K562 (cell line): ENCODE data around the gene GFOD1. TPM values are rescaled to one million over a fixed set of nuclear protein-coding genes. Genes with fewer than 3 reads are reported as not detected.

Source experiments
- ATAC-seq: fragments of 200-7000 bp; cut with Tn5 transposase; 3 replicates; pipeline ENCODE4 v1.9.1; 2020; ENCODE audit warnings: moderate library complexity
- BruUV-seq: library from RNA; stranded (reverse); fragments of 400-500 nt; replicated peaks from 2 replicates; lab custom pipeline; 2021; lab: Mats Ljungman, UMichigan
- CTCF ChIA-PET: fragments of 300-600 bp; formaldehyde crosslinking; extraction: SDS; loops from one replicate; lab custom pipeline; 2021; ENCODE audit warnings: low intra/inter-chr PET ratio; lab: Yijun Ruan, JAX
- POLR2A ChIA-PET: fragments of 300-600, 350-650 bp; sonication (Branson Sonifier 250); formaldehyde crosslinking; extraction: SDS; loops from one replicate; lab custom pipeline; 2021; ENCODE audit warnings: antibody characterized with exemption, inconsistent platforms; lab: Yijun Ruan, JAX
- DNase-seq, 4 experiments: peaks; one replicate each; pipeline versions ENCODE4 v3.0.0 to v3.0.0-alpha.2; 2011 to 2018; ENCODE audit warnings: low spot score in 3 of 4, mixed read lengths in 3 of 4; ENCODE audit errors: extremely low read depth in 1 of 4
- FAIRE-seq: peaks from 2 replicates; lab custom pipeline; 2011; peaks lifted over from hg19 to GRCh38; lab: Jason Lieb, UNC
- H2AFZ ChIP-seq: 2 replicates; pipeline ENCODE4 v1.6.0; 2011; ENCODE audit warnings: low read depth, low read length, control low read depth, inconsistent platforms
- H3K27ac ChIP-seq: fragments of 200-600 bp; 3 replicates; pipeline ENCODE4 v1.8.0; 2011; ENCODE audit warnings: low read depth, mild to moderate bottlenecking, control low read depth, inconsistent platforms, low read length, moderate library complexity, mixed read lengths; ENCODE audit errors: extremely low read depth
- H3K27me3 ChIP-seq, 2 experiments: fragments of 300-600 bp in 1 of 2; 2 replicates in 1 of 2; 3 replicates in 1 of 2; pipeline versions ENCODE4 v1.6.0 to v1.8.0; 2011; ENCODE audit warnings: inconsistent platforms in 2 of 2, low read length in 2 of 2, mild to moderate bottlenecking in 1 of 2, mixed read lengths in 1 of 2, moderate library complexity in 1 of 2; ENCODE audit not compliant: control insufficient read depth in 2 of 2, insufficient read depth in 2 of 2
- H3K36me3 ChIP-seq: fragments of 300-600 bp; 3 replicates; pipeline ENCODE4 v1.8.0; 2011; ENCODE audit warnings: mild to moderate bottlenecking, low read length, inconsistent platforms; ENCODE audit not compliant: control insufficient read depth, insufficient read depth
- H3K4me1 ChIP-seq, 2 experiments: fragments of 200-600 bp in 1 of 2; replicated peaks in 1 of 2; 2 replicates in 1 of 2; 3 replicates in 1 of 2; pipeline versions ENCODE4 v1.5.1 to v1.8.0; 2011; ENCODE audit warnings: inconsistent platforms in 2 of 2, low read length in 2 of 2, mild to moderate bottlenecking in 1 of 2, mixed read lengths in 1 of 2, moderate library complexity in 1 of 2; ENCODE audit not compliant: control insufficient read depth in 2 of 2, insufficient read depth in 2 of 2
- H3K4me2 ChIP-seq: 2 replicates; pipeline ENCODE4 v1.6.1; 2011; ENCODE audit warnings: low read length, control low read depth, inconsistent platforms, mixed read lengths; ENCODE audit not compliant: insufficient read depth
- H3K4me3 ChIP-seq: fragments of 200-600 bp; sonication (generic), shearing (Covaris generic); 2 replicates; pipeline ENCODE4 v1.5.1; 2016; ENCODE audit warnings: control low read depth, inconsistent platforms
- H3K79me2 ChIP-seq: fragments of 200-600 bp; 3 replicates; pipeline ENCODE4 v1.8.0; 2011; ENCODE audit warnings: low read length, inconsistent platforms; ENCODE audit not compliant: control insufficient read depth, insufficient read depth
- H3K9ac ChIP-seq, 2 experiments: 2 replicates each; pipeline versions ENCODE4 v1.6.0 to v1.6.1; 2011; ENCODE audit warnings: low read depth in 2 of 2, low read length in 2 of 2, control low read depth in 1 of 2, inconsistent platforms in 1 of 2, mild to moderate bottlenecking in 1 of 2, mixed read lengths in 1 of 2; ENCODE audit not compliant: insufficient read depth in 1 of 2
- H3K9me1 ChIP-seq: one replicate; pipeline ENCODE4 v1.6.0; 2011; ENCODE audit warnings: inconsistent platforms, mild to moderate bottlenecking, low read length, moderate library complexity; ENCODE audit not compliant: control insufficient read depth, insufficient read depth
- H3K9me3 ChIP-seq: replicated peaks from 2 replicates; pipeline ENCODE4 v1.5.1; 2011; ENCODE audit warnings: low read depth, low read length, inconsistent platforms; ENCODE audit not compliant: control insufficient read depth, insufficient read depth
- H4K20me1 ChIP-seq: replicated peaks from 2 replicates; pipeline ENCODE4 v1.6.1; 2011; ENCODE audit warnings: low read length, inconsistent platforms, mixed read lengths; ENCODE audit not compliant: control insufficient read depth, insufficient read depth
- GTF2E2 ChIP-seq: fragments of 200-800 bp; sonication (Bioruptor generic); IDR thresholded peaks from 2 replicates; pipeline ENCODE4 v1.6.1; 2016; ENCODE audit warnings: missing genetic modification characterization, missing compliant biosample characterization
- HNRNPLL ChIP-seq: fragments of 200-400 bp; formaldehyde crosslinking; IDR thresholded peaks from 2 replicates; pipeline ENCODE4 v1.6.1; 2017; ENCODE audit warnings: low read length, low read depth, mild to moderate bottlenecking; ENCODE audit not compliant: poor library complexity, severe bottlenecking
- KAT2B ChIP-seq: IDR thresholded peaks from one replicate; pipeline ENCODE4 v1.6.1; 2012; ENCODE audit warnings: low read depth, mild to moderate bottlenecking, control low read depth, inconsistent platforms, low read length, moderate library complexity
- KAT7 ChIP-seq: sonication (generic); formaldehyde crosslinking; IDR thresholded peaks from 2 replicates; pipeline ENCODE4 v1.8.0; 2022; ENCODE audit warnings: missing genetic modification reagents, mild to moderate bottlenecking, borderline replicate concordance
- PCBP1 ChIP-seq: fragments of 200-400 bp; formaldehyde crosslinking; IDR thresholded peaks from 2 replicates; pipeline ENCODE4 v1.6.1; 2018; ENCODE audit warnings: mild to moderate bottlenecking, low read depth, low read length; ENCODE audit not compliant: poor library complexity, severe bottlenecking
- SMARCE1 ChIP-seq: fragments of 450-650 bp; IDR thresholded peaks from 2 replicates; pipeline ENCODE4 v1.7.1; 2016; ENCODE audit warnings: mild to moderate bottlenecking
- ZMIZ1 ChIP-seq, 2 experiments: fragments of 150-350 bp in 1 of 2; IDR thresholded peaks; 2 replicates each; pipeline ENCODE4 v1.6.1; 2012 to 2016; ENCODE audit warnings: low read depth in 2 of 2, low read length in 2 of 2, mild to moderate bottlenecking in 1 of 2, moderate library complexity in 1 of 2
- in situ Hi-C: fragments of 300-500 bp; cut with MboI; formaldehyde crosslinking; loops from 4 replicates; pipeline ENCODE4 v1.15.0; 2018; ENCODE audit warnings: inconsistent platforms, mixed read lengths
- intact Hi-C: fragments of 100-400 bp; cut with micrococcal nuclease; formaldehyde crosslinking; loops from 2 replicates; pipeline ENCODE4 v1.14.2; 2022
- polyA plus RNA-seq, 8 experiments: library from polyadenylated mRNA; depleted of rRNA in 4 of 8; stranded (reverse) in 5 of 8; unstranded in 3 of 8; fragments of >200 nt; fragmentation: Nextera tagmentation in 2 of 8; fragmentation: Illumina TruSeq in 1 of 8; extraction: Ambion mirVana in 2 of 8; extraction: Trizol in 1 of 8; gene quantifications; 2 replicates each; pipeline versions ENCODE4 v1.2.1 to v1.2.3, GENCODE V29; 2011 to 2014; ENCODE audit warnings: inconsistent platforms in 1 of 8, missing spikeins in 1 of 8
- total RNA-seq, 7 experiments: library from RNA; depleted of rRNA in 6 of 7; stranded (reverse); fragments of >200 nt in 6 of 7; fragmentation: Illumina TruSeq in 2 of 7; extraction: Trizol in 2 of 7; gene quantifications; 2 replicates each; pipeline versions ENCODE4 v1.2.1 to v1.2.3, GENCODE V29; 2011 to 2021; ENCODE audit warnings: low replicate concordance in 1 of 7
- TF ChIP-seq, protein P1 (sequence below): sonication (generic); formaldehyde crosslinking; IDR thresholded peaks from 2 replicates; pipeline ENCODE4 v1.5.0; 2020; ENCODE audit warnings: missing genetic modification reagents
- TF ChIP-seq, protein P2 (sequence below): fragments of 200-800 bp; sonication (Bioruptor generic); IDR thresholded peaks from 2 replicates; pipeline ENCODE4 v1.6.1; 2016; ENCODE audit warnings: missing genetic modification characterization, missing compliant biosample characterization

The GFOD1 gene
- total and polyA plus RNA-seq, 9 of the 15 experiments (the other 6 are each of a cell fraction or from before 2014, with no cell fraction given): 3.8 to 12.0 (median 8.2) TPM

DNA sequence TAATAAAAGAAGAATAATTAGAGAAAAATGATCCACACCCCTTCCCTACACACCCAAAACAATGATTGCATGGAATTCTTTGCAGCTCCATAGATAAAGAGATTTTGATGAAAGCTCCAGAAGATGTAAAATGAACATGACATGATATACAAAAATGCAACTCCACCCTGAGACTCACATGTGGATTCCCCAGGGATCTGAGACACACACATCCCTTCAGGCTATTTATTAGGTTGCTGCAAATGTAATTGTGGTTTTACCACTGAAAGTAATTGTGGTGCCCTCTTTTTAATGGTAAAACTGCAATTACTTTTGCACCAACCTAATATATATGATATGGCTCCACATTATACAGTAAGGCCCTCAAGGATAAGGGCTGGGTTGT is 118.7 kb downstream of the GFOD1 start:
- TF ChIP-seq KAT2B (no peak), HNRNPLL (no peak), ZMIZ1 (IDR thresholded peaks at IDR 0.05; ENCODE audit: low read depth in 2 of 2, low read length in 2 of 2) (no peak), PCBP1 (no peak), KAT7 (CRISPR knock-in tag) (no peak), GTF2E2 (no peak), SMARCE1 (no peak)
- TF ChIP-seq, protein P1, sequence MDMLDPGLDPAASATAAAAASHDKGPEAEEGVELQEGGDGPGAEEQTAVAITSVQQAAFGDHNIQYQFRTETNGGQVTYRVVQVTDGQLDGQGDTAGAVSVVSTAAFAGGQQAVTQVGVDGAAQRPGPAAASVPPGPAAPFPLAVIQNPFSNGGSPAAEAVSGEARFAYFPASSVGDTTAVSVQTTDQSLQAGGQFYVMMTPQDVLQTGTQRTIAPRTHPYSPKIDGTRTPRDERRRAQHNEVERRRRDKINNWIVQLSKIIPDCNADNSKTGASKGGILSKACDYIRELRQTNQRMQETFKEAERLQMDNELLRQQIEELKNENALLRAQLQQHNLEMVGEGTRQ (CRISPR knock-in tag): no peak
- TF ChIP-seq, protein P2, sequence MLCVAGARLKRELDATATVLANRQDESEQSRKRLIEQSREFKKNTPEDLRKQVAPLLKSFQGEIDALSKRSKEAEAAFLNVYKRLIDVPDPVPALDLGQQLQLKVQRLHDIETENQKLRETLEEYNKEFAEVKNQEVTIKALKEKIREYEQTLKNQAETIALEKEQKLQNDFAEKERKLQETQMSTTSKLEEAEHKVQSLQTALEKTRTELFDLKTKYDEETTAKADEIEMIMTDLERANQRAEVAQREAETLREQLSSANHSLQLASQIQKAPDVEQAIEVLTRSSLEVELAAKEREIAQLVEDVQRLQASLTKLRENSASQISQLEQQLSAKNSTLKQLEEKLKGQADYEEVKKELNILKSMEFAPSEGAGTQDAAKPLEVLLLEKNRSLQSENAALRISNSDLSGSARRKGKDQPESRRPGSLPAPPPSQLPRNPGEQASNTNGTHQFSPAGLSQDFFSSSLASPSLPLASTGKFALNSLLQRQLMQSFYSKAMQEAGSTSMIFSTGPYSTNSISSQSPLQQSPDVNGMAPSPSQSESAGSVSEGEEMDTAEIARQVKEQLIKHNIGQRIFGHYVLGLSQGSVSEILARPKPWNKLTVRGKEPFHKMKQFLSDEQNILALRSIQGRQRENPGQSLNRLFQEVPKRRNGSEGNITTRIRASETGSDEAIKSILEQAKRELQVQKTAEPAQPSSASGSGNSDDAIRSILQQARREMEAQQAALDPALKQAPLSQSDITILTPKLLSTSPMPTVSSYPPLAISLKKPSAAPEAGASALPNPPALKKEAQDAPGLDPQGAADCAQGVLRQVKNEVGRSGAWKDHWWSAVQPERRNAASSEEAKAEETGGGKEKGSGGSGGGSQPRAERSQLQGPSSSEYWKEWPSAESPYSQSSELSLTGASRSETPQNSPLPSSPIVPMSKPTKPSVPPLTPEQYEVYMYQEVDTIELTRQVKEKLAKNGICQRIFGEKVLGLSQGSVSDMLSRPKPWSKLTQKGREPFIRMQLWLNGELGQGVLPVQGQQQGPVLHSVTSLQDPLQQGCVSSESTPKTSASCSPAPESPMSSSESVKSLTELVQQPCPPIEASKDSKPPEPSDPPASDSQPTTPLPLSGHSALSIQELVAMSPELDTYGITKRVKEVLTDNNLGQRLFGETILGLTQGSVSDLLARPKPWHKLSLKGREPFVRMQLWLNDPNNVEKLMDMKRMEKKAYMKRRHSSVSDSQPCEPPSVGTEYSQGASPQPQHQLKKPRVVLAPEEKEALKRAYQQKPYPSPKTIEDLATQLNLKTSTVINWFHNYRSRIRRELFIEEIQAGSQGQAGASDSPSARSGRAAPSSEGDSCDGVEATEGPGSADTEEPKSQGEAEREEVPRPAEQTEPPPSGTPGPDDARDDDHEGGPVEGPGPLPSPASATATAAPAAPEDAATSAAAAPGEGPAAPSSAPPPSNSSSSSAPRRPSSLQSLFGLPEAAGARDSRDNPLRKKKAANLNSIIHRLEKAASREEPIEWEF: no peak
- Histone ChIP-seq H3K36me3 (no peaks in the 10 kb centered on the region), H3K4me1 (peaks cover 0 to 6% of the 10 kb centered on the region in 2 experiments; a peak in 3 of 5 replicates), H3K9me1 (no peaks in the 10 kb centered on the region), H3K4me3 (no peak overlapping the region), H3K27me3 (peaks cover 0 to 22% of the 10 kb centered on the region in 2 experiments; a peak in 3 of 5 replicates), H2AFZ (no peak overlapping the region), H3K79me2 (no peaks in the 10 kb centered on the region), H3K9ac (no peak overlapping the region), H3K9me3 (no peaks in the 10 kb centered on the region), H3K27ac (no peak overlapping the region), H3K4me2 (no peak overlapping the region), H4K20me1 (no peaks in the 10 kb centered on the region)
- ChIA-PET POLR2A (no interaction called here), CTCF (no interaction called here)
- intact Hi-C loops: no loop called here
- DNase-seq (no peak), FAIRE-seq (no peak), ATAC-seq (no peak)
- in situ Hi-C loops: no loop called here
- no TSS peak for BruUV-seq
